HG03571 (cell line): ENCODE results near the gene C16orf89.

Experiments used
- ATAC-seq: cut with Tn5 transposase; IDR thresholded peaks from one replicate; pipeline ENCODE4 v1.9.1; 2021; ENCODE audit not compliant: unreplicated experiment

The C16orf89 gene

GRCh38 chr16:5031601-5032000, 34.2 kb downstream of the C16orf89 start:
- no peak for ATAC-seq

GRCh38 chr16:5030251-5030870, 35.4 kb downstream of the C16orf89 start:
- no peak for ATAC-seq

- no peak for ATAC-seq
Observed at GRCh38 chr16:5028950-5029475, 36.7 kb downstream of the C16orf89 start.

- no peak for ATAC-seq
Observed at GRCh38 chr16:5027575-5028235, 38.1 kb downstream of the C16orf89 start.

- no peak for ATAC-seq
Observed at GRCh38 chr16:5027086-5027485, 38.7 kb downstream of the C16orf89 start.

- no peak for ATAC-seq
Observed at GRCh38 chr16:5026664-5027063, 39.1 kb downstream of the C16orf89 start.

GRCh38 chr16:5025171-5025632, 40.6 kb downstream of the C16orf89 start:
- no peak for ATAC-seq

GRCh38 chr16:5024632-5025031, 41.1 kb downstream of the C16orf89 start:
- no peak for ATAC-seq

- ATAC-seq, result no peak
Observed at GRCh38 chr16:5022521-5022920, 43.2 kb downstream of the C16orf89 start.

- ATAC-seq, result no peak
Observed at GRCh38 chr16:5020551-5020950, 45.2 kb downstream of the C16orf89 start.

GRCh38 chr16:5019775-5020174, 46.0 kb downstream of the C16orf89 start:
- no peak for ATAC-seq

- ATAC-seq, result no peak
Observed at GRCh38 chr16:5018793-5019192, 47.0 kb downstream of the C16orf89 start.

- ATAC-seq, result no peak
Observed at GRCh38 chr16:5017678-5017969, 48.1 kb downstream of the C16orf89 start.

- ATAC-seq, result no peak
Observed at GRCh38 chr16:5016967-5017677, 48.6 kb downstream of the C16orf89 start.

- no peak for ATAC-seq
Observed at GRCh38 chr16:5015887-5016286, 49.9 kb downstream of the C16orf89 start.

GRCh38 chr16:5015351-5015750, 50.4 kb downstream of the C16orf89 start:
- ATAC-seq, result no peak

GRCh38 chr16:5012887-5013286, 52.9 kb downstream of the C16orf89 start:
- no peak for ATAC-seq

GRCh38 chr16:5011637-5012036, 54.1 kb downstream of the C16orf89 start:
- no peak for ATAC-seq

- no peak for ATAC-seq
Observed at GRCh38 chr16:5010576-5011329, 55.0 kb downstream of the C16orf89 start.

- ATAC-seq, result no peak
Observed at GRCh38 chr16:5008311-5008731, 57.4 kb downstream of the C16orf89 start.

- ATAC-seq, result no peak
Observed at GRCh38 chr16:5007256-5007655, 58.5 kb downstream of the C16orf89 start.
